NCI-H345 treated with DMSO at 0.1 percent for 48 hours (cell line): Measurements from ENCODE around the gene TMA7B.

Source experiments
- DNase-seq: peaks from one replicate; lab custom pipeline; 2025; ENCODE audit not compliant: unreplicated experiment; lab: John Stamatoyannopoulos, UW

TMA7B gene

GRCh38 chr22:39999144-39999757 is 39.1 kb downstream of the TMA7B start:
- no peak for DNase-seq

- no peak for DNase-seq
These were observed 40.0 kb downstream of the TMA7B start for GRCh38 chr22:40000171-40000570.

DNA sequence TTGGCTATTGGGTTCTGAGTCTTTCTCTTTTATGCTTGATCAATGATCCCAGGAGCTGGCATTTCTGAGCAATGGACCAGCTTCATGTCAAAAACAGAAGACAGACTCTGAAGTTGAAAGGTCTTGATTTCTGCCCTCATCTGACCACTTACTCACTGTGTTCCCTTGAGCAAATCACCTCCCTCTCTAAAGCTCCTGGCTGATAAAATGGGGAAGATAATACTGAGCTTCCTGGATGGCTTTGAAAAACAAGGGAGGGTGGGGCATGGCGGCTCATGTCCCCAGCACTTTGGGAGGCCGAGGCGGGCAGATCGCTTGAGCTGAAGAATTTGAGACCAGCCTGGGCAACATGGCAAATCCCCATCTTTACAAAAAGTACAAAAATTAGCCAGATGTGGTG is 40.9 kb downstream of the TMA7B start:
- DNase-seq, result no peak

- no peak for DNase-seq
These were observed 41.8 kb downstream of the TMA7B start for GRCh38 chr22:40001800-40002577.

DNA sequence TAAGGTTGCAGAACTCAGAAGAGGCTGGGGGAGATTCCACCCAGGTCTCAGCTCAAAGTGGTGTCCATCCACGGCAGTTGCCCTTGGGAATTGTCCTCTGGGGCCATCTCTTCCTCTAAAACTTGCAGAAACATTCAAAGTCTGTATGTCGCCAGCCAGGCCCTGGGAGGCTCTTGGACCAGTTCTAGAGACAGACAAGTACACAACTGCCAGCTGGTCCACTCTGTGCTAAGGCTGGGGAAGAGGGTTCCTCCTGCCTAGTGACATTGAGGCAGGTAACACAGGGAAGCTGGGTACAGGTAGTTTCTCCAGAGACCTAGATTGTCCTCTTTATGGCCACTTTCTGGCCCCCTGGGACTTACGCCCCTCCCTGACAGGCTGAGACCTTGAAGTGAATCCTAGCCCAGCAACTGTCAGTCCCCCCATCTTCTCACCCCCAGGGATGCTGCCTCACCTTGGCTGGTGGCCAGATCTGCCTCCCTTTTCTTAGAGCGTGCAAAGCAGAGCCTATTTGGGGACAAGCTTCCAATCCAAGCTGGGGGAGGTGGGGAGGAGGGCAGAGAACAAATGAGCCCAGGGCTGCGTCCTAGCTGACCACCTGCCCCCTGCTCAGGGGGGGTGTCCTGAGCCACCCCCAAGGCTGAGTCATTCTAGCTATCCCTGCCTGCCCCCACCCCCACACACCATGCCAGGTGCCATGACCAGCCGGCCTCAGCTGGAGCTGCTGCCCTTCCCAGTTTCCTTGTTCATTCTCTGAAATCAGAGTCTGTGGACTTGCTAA is 42.9 kb downstream of the TMA7B start:
- no peak for DNase-seq

- no peak for DNase-seq
These were observed 44.6 kb downstream of the TMA7B start for GRCh38 chr22:40004836-40005235.

DNA sequence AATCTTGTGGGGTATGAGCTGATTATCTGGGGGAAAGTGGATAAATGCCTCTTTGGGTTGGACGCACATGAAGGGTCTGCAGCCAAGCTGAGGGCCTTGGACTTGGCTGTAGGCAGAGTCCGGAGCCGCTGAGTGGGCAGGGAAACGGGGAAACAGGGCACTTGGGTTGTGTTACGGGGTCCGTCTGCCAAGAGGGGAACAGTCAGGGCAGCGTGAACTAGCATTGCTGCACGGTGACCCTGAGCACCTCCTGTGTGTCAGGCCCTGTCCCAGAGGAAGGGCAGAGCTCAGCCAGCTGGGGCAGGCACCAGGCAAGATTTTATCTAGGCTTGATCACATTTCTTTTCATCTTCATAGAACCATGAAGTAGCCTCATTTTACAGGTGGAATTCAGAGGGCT is 46.4 kb downstream of the TMA7B start:
- DNase-seq, result no peak

- no peak for DNase-seq
These were observed 47.9 kb downstream of the TMA7B start for GRCh38 chr22:40007853-40008710.

DNA sequence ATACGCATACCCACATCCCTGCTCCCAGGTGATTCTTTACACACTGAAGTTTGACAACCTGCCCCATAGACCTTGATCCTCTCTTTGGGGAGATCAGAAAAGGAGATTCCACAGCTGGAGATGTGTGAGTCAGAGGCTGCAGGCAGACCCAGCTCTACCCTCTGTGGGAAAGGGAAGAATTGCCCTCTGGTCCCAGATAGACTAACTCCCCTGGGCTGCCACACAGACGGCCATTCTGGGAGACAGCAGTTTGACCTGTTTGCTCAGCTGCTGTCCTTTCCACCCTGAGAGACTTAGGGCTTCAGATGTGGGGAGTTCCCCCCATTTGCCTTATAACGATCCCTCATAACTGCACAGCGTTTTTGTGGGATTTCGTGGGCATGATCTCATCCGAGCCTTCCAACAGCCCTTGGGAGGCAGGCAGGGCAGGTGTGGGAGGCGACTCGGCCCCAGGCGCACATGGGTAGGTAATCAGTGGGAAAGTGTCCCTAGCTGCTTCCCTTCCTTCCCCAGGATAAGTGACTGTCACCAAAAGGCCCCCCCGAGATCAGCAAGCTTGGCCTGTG is 48.6 kb downstream of the TMA7B start:
- DNase-seq, result no peak

DNA sequence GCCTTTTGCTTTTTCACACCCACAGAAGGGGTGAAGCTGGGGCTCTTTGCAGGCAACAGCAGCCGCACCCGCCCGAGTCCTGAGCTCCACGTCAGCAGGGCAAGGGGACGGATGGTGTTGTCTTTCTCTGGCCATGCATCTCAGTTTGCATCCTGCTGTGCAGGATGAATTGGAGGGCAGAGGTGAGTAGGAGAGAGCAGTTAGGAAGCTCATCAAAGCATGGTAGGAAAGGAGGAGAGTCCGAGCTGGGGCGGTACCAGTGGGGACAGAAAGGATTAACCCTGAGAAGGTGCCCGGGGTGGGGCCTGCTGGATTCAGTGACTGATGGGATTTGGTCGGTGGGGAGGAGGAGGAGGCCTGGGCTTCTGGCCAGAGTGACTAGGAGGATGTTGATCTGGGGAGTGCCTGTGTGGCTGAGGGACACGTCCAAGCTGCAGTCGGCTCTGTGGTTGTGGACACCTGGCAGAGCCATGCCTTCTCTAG is 49.1 kb downstream of the TMA7B start:
- no peak for DNase-seq

GRCh38 chr22:40009951-40010671 is 49.9 kb downstream of the TMA7B start:
- no peak for DNase-seq

DNA sequence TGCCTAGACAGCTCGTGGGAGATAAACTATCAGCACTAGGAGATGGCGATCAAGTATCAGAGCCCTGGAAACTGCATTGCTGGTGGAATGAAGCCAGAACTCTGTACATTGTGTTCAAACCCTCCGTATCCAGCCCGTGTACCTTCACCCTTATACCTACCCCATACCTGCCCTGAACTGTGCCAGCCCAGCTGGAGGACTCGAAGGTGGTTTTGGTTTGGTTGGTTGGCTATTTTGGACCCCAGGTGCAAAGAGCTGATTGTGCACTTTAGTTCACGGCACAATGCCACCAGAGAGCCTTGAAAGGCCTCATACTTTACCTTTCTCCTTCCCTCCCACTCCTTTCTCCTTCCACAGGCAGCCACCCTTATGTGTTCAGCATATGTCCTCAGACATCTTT is 50.5 kb downstream of the TMA7B start:
- no peak for DNase-seq
